IMR-90 (cell line): Measurements from ENCODE around the gene USP36. TPM values are rescaled to one million over a fixed set of nuclear protein-coding genes. Genes with fewer than 3 reads are reported as not detected.

Source experiments
- ATAC-seq: fragments of 200-7000 bp; cut with Tn5 transposase; 2 replicates; pipeline ENCODE4 v1.9.1; 2020; ENCODE audit warnings: low read depth, mild to moderate bottlenecking, moderate library complexity
- BruUV-seq: library from RNA; stranded (reverse); fragments of 400-500 nt; replicated peaks from 2 replicates; lab custom pipeline; 2021; lab: Mats Ljungman, UMichigan
- CTCF ChIA-PET: fragments of 300-600 bp; formaldehyde crosslinking; extraction: SDS; loops from one replicate; lab custom pipeline; 2021; ENCODE audit warnings: antibody characterized with exemption; lab: Yijun Ruan, JAX
- POLR2A ChIA-PET: fragments of 300-600 bp; sonication (Branson Sonifier 250); formaldehyde crosslinking; loops from one replicate; lab custom pipeline; 2022; ENCODE audit warnings: antibody characterized with exemption; ENCODE audit not compliant: unreplicated experiment; lab: Charles Lee
- DNase-seq: peaks from one replicate; pipeline ENCODE4 v3.0.0; 2013
- H2AFZ ChIP-seq: replicated peaks from 2 replicates; pipeline ENCODE3; 2013; ENCODE audit warnings: low read length, mild to moderate bottlenecking; ENCODE audit not compliant: poor library complexity
- H2AK5ac ChIP-seq: 2 replicates; pipeline ENCODE4 v1.6.1; 2013; ENCODE audit warnings: low read depth, low read length, inconsistent platforms
- H2AK9ac ChIP-seq: replicated peaks from 2 replicates; pipeline ENCODE3; 2013; ENCODE audit warnings: mild to moderate bottlenecking, low read depth, low read length, moderate library complexity; ENCODE audit not compliant: poor library complexity
- H2BK120ac ChIP-seq: 2 replicates; pipeline ENCODE4 v1.6.1; 2013; ENCODE audit warnings: low read depth, low read length, inconsistent platforms
- H2BK15ac ChIP-seq: 3 replicates; pipeline ENCODE4 v1.6.1; 2013; ENCODE audit warnings: low read depth, low read length, inconsistent platforms
- H2BK20ac ChIP-seq: 2 replicates; pipeline ENCODE4 v1.6.1; 2013; ENCODE audit warnings: low read depth, mild to moderate bottlenecking, inconsistent platforms, low read length, moderate library complexity
- H2BK5ac ChIP-seq: 2 replicates; pipeline ENCODE4 v1.6.1; 2013; ENCODE audit warnings: mild to moderate bottlenecking, low read depth, low read length, inconsistent platforms; ENCODE audit not compliant: poor library complexity, severe bottlenecking
- H3K14ac ChIP-seq: replicated peaks from 2 replicates; pipeline ENCODE4 v1.6.1; 2013; ENCODE audit warnings: low read depth, low read length, inconsistent platforms
- H3K18ac ChIP-seq: 2 replicates; pipeline ENCODE4 v1.6.1; 2013; ENCODE audit warnings: low read depth, low read length, control low read depth
- H3K23ac ChIP-seq: 2 replicates; pipeline ENCODE4 v1.6.1; 2013; ENCODE audit warnings: low read depth, low read length, inconsistent platforms
- H3K27ac ChIP-seq: 2 replicates; pipeline ENCODE4 v1.5.1; 2013; ENCODE audit warnings: mild to moderate bottlenecking, control low read depth, low read length; ENCODE audit not compliant: insufficient read depth
- H3K27me3 ChIP-seq: 2 replicates; pipeline ENCODE4 v1.6.1; 2013; ENCODE audit warnings: low read length; ENCODE audit not compliant: control insufficient read depth, insufficient read depth
- H3K36me3 ChIP-seq: 2 replicates; pipeline ENCODE4 v1.6.1; 2013; ENCODE audit warnings: low read length, mixed read lengths; ENCODE audit not compliant: control insufficient read depth, insufficient read depth
- H3K4ac ChIP-seq: 2 replicates; pipeline ENCODE4 v1.6.1; 2013; ENCODE audit warnings: low read depth, low read length, inconsistent platforms
- H3K4me1 ChIP-seq: 2 replicates; pipeline ENCODE4 v1.6.1; 2013; ENCODE audit warnings: low read length, mixed read lengths; ENCODE audit not compliant: control insufficient read depth, insufficient read depth
- H3K4me2 ChIP-seq: 2 replicates; pipeline ENCODE4 v1.6.1; 2013; ENCODE audit warnings: low read depth, mild to moderate bottlenecking, control low read depth, low read length, moderate library complexity
- H3K4me3 ChIP-seq: 2 replicates; pipeline ENCODE4 v1.5.1; 2013; ENCODE audit warnings: low read depth, mild to moderate bottlenecking, control low read depth, low read length, moderate library complexity; ENCODE audit not compliant: insufficient read depth
- H3K56ac ChIP-seq: 2 replicates; pipeline ENCODE4 v1.6.1; 2013; ENCODE audit warnings: low read length, inconsistent platforms; ENCODE audit not compliant: insufficient read depth; ENCODE audit errors: extremely low read depth
- H3K79me1 ChIP-seq, 2 experiments: 2 replicates each; pipeline ENCODE4 v1.6.1; 2013; ENCODE audit warnings: low read length in 2 of 2, inconsistent platforms in 1 of 2, low read depth in 1 of 2
- H3K9ac ChIP-seq: 2 replicates; pipeline ENCODE4 v1.6.1; 2013; ENCODE audit warnings: low read depth, low read length, control low read depth
- H3K9me1 ChIP-seq: 2 replicates; pipeline ENCODE4 v1.6.1; 2013; ENCODE audit warnings: low read length, inconsistent platforms; ENCODE audit not compliant: insufficient read depth
- H3K9me3 ChIP-seq: 2 replicates; pipeline ENCODE4 v1.6.1; 2013; ENCODE audit warnings: low read length; ENCODE audit not compliant: control insufficient read depth, insufficient read depth
- H4K20me1 ChIP-seq: 2 replicates; pipeline ENCODE4 v1.6.1; 2013; ENCODE audit warnings: low read length, inconsistent platforms; ENCODE audit not compliant: insufficient read depth
- H4K5ac ChIP-seq: 2 replicates; pipeline ENCODE4 v1.6.1; 2013; ENCODE audit warnings: mild to moderate bottlenecking, low read depth, low read length, control low read depth
- H4K8ac ChIP-seq, 2 experiments: 2 replicates each; pipeline ENCODE4 v1.6.1; 2013; ENCODE audit warnings: low read depth in 2 of 2, low read length in 2 of 2, control low read depth in 1 of 2, inconsistent platforms in 1 of 2
- H4K91ac ChIP-seq: 2 replicates; pipeline ENCODE4 v1.6.1; 2013; ENCODE audit warnings: low read depth, low read length, inconsistent platforms; ENCODE audit not compliant: insufficient read depth
- BHLHE40 ChIP-seq: fragments of 150-350 bp; IDR thresholded peaks from 2 replicates; pipeline ENCODE4 v1.6.1; 2016; ENCODE audit warnings: mild to moderate bottlenecking, low read depth, low read length
- CEBPB ChIP-seq: IDR thresholded peaks from 2 replicates; pipeline ENCODE4 v1.6.1; 2012; ENCODE audit warnings: low read depth, low read length, improper control_type of control experiment
- CHD1 ChIP-seq: IDR thresholded peaks from 2 replicates; pipeline ENCODE4 v1.6.1; 2012; ENCODE audit warnings: low read depth, low read length, improper control_type of control experiment
- CTCF ChIP-seq: conservative IDR thresholded peaks from 2 replicates; pipeline ENCODE4 v1.5.1; 2012; ENCODE audit warnings: mild to moderate bottlenecking, low read depth, low read length, improper control_type of control experiment
- ELK1 ChIP-seq: fragments of 150-350 bp; IDR thresholded peaks from 2 replicates; pipeline ENCODE4 v1.6.1; 2016; ENCODE audit warnings: low read depth, mild to moderate bottlenecking, low read length, moderate library complexity, borderline replicate concordance
- FOS ChIP-seq: fragments of 150-350 bp; IDR thresholded peaks from 2 replicates; pipeline ENCODE4 v1.6.1; 2016; ENCODE audit warnings: low read depth, low read length
- MAFK ChIP-seq: IDR thresholded peaks from 2 replicates; pipeline ENCODE4 v1.6.1; 2012; ENCODE audit warnings: low read depth, low read length, improper control_type of control experiment
- MAZ ChIP-seq: IDR thresholded peaks from 2 replicates; pipeline ENCODE4 v1.6.1; 2012; ENCODE audit warnings: low read depth, mild to moderate bottlenecking, low read length, improper control_type of control experiment, moderate library complexity, borderline replicate concordance
- MXI1 ChIP-seq: IDR thresholded peaks from 2 replicates; pipeline ENCODE4 v1.6.1; 2012; ENCODE audit warnings: low read depth, mild to moderate bottlenecking, low read length, moderate library complexity, borderline replicate concordance
- NFE2L2 ChIP-seq: fragments of 150-350 bp; IDR thresholded peaks from 2 replicates; pipeline ENCODE4 v1.6.1; 2016; ENCODE audit warnings: low read depth, mild to moderate bottlenecking, low read length
- POLR2A ChIP-seq: IDR thresholded peaks from 2 replicates; pipeline ENCODE4 v1.6.1; 2012; ENCODE audit warnings: mild to moderate bottlenecking, low read depth, low read length
- RAD21 ChIP-seq: IDR thresholded peaks from 2 replicates; pipeline ENCODE4 v1.6.1; 2012; ENCODE audit warnings: low read length, improper control_type of control experiment
- RCOR1 ChIP-seq: IDR thresholded peaks from 2 replicates; pipeline ENCODE4 v1.6.1; 2012; ENCODE audit warnings: mild to moderate bottlenecking, low read length, improper control_type of control experiment; ENCODE audit not compliant: insufficient replicate concordance
- RFX5 ChIP-seq: IDR thresholded peaks from 2 replicates; pipeline ENCODE4 v1.8.0; 2012; ENCODE audit warnings: low read depth, mild to moderate bottlenecking, low read length, moderate library complexity
- SMC3 ChIP-seq: fragments of 150-350 bp; IDR thresholded peaks from 2 replicates; pipeline ENCODE4 v1.6.1; 2016; ENCODE audit warnings: low read depth, mild to moderate bottlenecking, antibody characterized with exemption, low read length, moderate library complexity
- WGBS, 2 experiments: methylation state at CpG; one replicate each; pipeline versions ENCODE4 v1.1.5 to v1.1.7; 2013; ENCODE audit warnings: missing lambda C conversion rate in 2 of 2; ENCODE audit not compliant: insufficient read length in 1 of 2; ENCODE audit errors: extremely low coverage in 2 of 2; 5-methylcytosine and 5-hydroxymethylcytosine counted together
- dilution Hi-C: fragments of 300-500 bp; cut with HindIII; formaldehyde crosslinking; loops from one replicate; pipeline ENCODE4 v1.14.3; 2018; ENCODE audit warnings: low sequenced_read_pairs; ENCODE audit not compliant: unreplicated experiment
- in situ Hi-C: fragments of 300-500 bp; cut with MboI; formaldehyde crosslinking; loops from 3 replicates; pipeline ENCODE4 v1.14.3; 2019; ENCODE audit warnings: low sequenced_read_pairs, inconsistent platforms, mixed read lengths
- intact Hi-C: fragments of 100-400 bp; cut with micrococcal nuclease; formaldehyde crosslinking; loops from 2 replicates; pipeline ENCODE4 v1.10.0; 2022
- polyA plus RNA-seq, 3 experiments: library from polyadenylated mRNA; depleted of rRNA; stranded (reverse); fragments of >200 nt; gene quantifications; 2 replicates each; pipeline ENCODE4 v1.2.3, GENCODE V29; 2012; ENCODE audit warnings: low replicate concordance in 1 of 3
- total RNA-seq: library from RNA; depleted of rRNA; stranded (reverse); fragments of >200 nt; gene quantifications from 2 replicates; pipeline ENCODE4 v1.2.3, GENCODE V29; 2012
- TF ChIP-seq, protein P1 (sequence below): fragments of 150-350 bp; IDR thresholded peaks from 2 replicates; pipeline ENCODE4 v1.6.1; 2017; ENCODE audit warnings: mild to moderate bottlenecking, antibody characterized with exemption, low read length, low read depth

The USP36 gene
- total and polyA plus RNA-seq, 2 of the 4 experiments (the other 2 are of a cell fraction): 30.6 to 38.3 TPM

DNA sequence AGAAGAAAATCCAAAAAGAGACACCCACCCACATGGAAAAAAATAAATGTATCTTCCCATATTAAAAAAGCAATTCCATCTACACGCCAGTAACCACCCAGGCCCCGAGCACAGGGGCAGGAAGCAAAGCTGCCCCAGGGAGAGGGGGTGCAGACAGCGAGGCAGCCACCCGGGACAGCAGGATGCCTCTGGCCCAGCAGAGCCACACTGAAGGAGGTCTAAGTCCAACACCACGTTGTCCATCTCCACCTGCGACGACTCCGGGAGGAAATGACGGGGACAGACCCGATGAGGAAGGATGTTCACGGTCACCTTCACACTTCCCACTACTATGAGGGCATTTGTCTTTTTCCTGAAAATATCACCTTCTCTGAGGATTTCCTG, 44.1 kb downstream of the USP36 start:
- H3K36me3 ChIP-seq: peaks cover 61% of the 10 kb centered on the region
- H2BK120ac ChIP-seq: no peak overlapping the region
- no peak overlapping the region for H3K14ac ChIP-seq
- H2AFZ ChIP-seq: no peak overlapping the region
- H3K79me1 ChIP-seq: peaks cover 6 to 65% of the 10 kb centered on the region in 2 experiments; a peak in 3 of 4 replicates
- no peaks in the 10 kb centered on the region for H3K27me3 ChIP-seq
- intact Hi-C loops: no loop called here
- H2AK5ac ChIP-seq: no peak overlapping the region
- no peak overlapping the region for H3K23ac ChIP-seq
- DNase-seq: no peak
- ChIA-PET CTCF (no interaction called here), POLR2A (no interaction called here)
- no peak overlapping the region for H4K91ac ChIP-seq
- H3K4ac ChIP-seq: no peak overlapping the region
- H3K56ac ChIP-seq: no peak overlapping the region
- peaks cover 20% of the 10 kb centered on the region for H4K20me1 ChIP-seq
- WGBS, 2 experiments: 100% methylated on average over 1 of the region's 11 CpGs; no CpG with 5 or more reads in 1 of the 2 experiments
- in situ Hi-C loops: no loop called here
- H4K5ac ChIP-seq: no peak overlapping the region
- H3K9me1 ChIP-seq: peaks cover 25% of the 10 kb centered on the region
- H3K27ac ChIP-seq: peak overlapping the region; percentile 8; the same call in 1 of the 2 replicates
- H2BK15ac ChIP-seq: no peak overlapping the region
- H4K8ac ChIP-seq: no peak overlapping the region
- H3K9ac ChIP-seq: no peak overlapping the region
- H3K4me2 ChIP-seq: no peak overlapping the region
- no TSS peak for BruUV-seq
- no peak for TF ChIP-seq MAFK
- no peak for TF ChIP-seq SMC3
- TF ChIP-seq, protein P1, sequence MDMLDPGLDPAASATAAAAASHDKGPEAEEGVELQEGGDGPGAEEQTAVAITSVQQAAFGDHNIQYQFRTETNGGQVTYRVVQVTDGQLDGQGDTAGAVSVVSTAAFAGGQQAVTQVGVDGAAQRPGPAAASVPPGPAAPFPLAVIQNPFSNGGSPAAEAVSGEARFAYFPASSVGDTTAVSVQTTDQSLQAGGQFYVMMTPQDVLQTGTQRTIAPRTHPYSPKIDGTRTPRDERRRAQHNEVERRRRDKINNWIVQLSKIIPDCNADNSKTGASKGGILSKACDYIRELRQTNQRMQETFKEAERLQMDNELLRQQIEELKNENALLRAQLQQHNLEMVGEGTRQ: no peak
- TF ChIP-seq RAD21: no peak
- no peak for TF ChIP-seq MAZ
- no peak for TF ChIP-seq NFE2L2
- no peak for TF ChIP-seq BHLHE40
- TF ChIP-seq CHD1: no peak
- TF ChIP-seq CEBPB: no peak
- TF ChIP-seq ELK1: no peak
- no peak for TF ChIP-seq MXI1
- no peak for TF ChIP-seq RFX5
- TF ChIP-seq RCOR1: no peak
- no peak for TF ChIP-seq FOS
- no peak for TF ChIP-seq POLR2A
- TF ChIP-seq CTCF: no peak
- H3K9me3 ChIP-seq: no peaks in the 10 kb centered on the region
- H2BK5ac ChIP-seq: no peak overlapping the region
- dilution Hi-C loops: no loop called here
- no peak overlapping the region for H2AK9ac ChIP-seq
- H3K18ac ChIP-seq: no peak overlapping the region
- no peak overlapping the region for H2BK20ac ChIP-seq
- H3K4me1 ChIP-seq: peaks cover 12% of the 10 kb centered on the region
- ATAC-seq: no peak
- no peak overlapping the region for H3K4me3 ChIP-seq
